Loucy (cell line): ENCODE measurements around the gene LIMS1.
A peak's percentile ranks its signal among the peaks of the same experiment; 100 is the strongest.

Experiments used
- H2AFZ ChIP-seq: fragments of 200-600 bp; sonication (generic); 2 replicates; pipeline ENCODE4 v1.6.0; 2016; ENCODE audit warnings: antibody characterized with exemption, mild to moderate bottlenecking, low read length, moderate library complexity
- H3F3A ChIP-seq: fragments of 200-600 bp; 2 replicates; pipeline ENCODE4 v1.6.0; 2016; ENCODE audit warnings: antibody characterized with exemption, low read depth, mild to moderate bottlenecking
- H3K27me3 ChIP-seq: fragments of 200-600 bp; sonication (generic); 2 replicates; pipeline ENCODE4 v1.6.1; 2014; ENCODE audit warnings: low read length, mild to moderate bottlenecking; ENCODE audit not compliant: insufficient read depth, poor library complexity, severe bottlenecking
- H3K36me3 ChIP-seq: fragments of 200-600 bp; sonication (generic); 2 replicates; pipeline ENCODE4 v1.6.1; 2016; ENCODE audit warnings: low read length; ENCODE audit not compliant: insufficient read depth
- H3K4me1 ChIP-seq: fragments of 200-600 bp; sonication (generic); 2 replicates; pipeline ENCODE4 v1.5.1; 2014; ENCODE audit warnings: low read length, mild to moderate bottlenecking; ENCODE audit not compliant: insufficient read depth, poor library complexity, severe bottlenecking
- H3K4me2 ChIP-seq: fragments of 200-600 bp; sonication (generic); 2 replicates; pipeline ENCODE4 v1.6.0; 2014; ENCODE audit warnings: antibody characterized with exemption, low read length, low read depth, mild to moderate bottlenecking; ENCODE audit not compliant: poor library complexity, severe bottlenecking
- H3K4me3 ChIP-seq: fragments of 200-600 bp; sonication (generic); 2 replicates; pipeline ENCODE4 v1.5.1; 2014; ENCODE audit warnings: low read length, mild to moderate bottlenecking, mixed read lengths; ENCODE audit not compliant: poor library complexity, severe bottlenecking
- H3K79me2 ChIP-seq: fragments of 200-600 bp; sonication (generic); 2 replicates; pipeline ENCODE4 v1.6.1; 2014; ENCODE audit warnings: low read length; ENCODE audit not compliant: insufficient read depth
- H3K9ac ChIP-seq: fragments of 200-600 bp; sonication (generic); 2 replicates; pipeline ENCODE4 v1.6.0; 2014; ENCODE audit warnings: mild to moderate bottlenecking, low read depth, low read length, moderate library complexity; ENCODE audit not compliant: poor library complexity, severe bottlenecking
- H3K9me2 ChIP-seq: fragments of 200-600 bp; sonication (generic); replicated peaks from 2 replicates; pipeline ENCODE4 v1.6.1; 2016; ENCODE audit warnings: low read depth, low read length, mixed read lengths
- H3K9me3 ChIP-seq: fragments of 200-600 bp; sonication (generic); 2 replicates; pipeline ENCODE4 v1.6.1; 2014; ENCODE audit warnings: mild to moderate bottlenecking, antibody characterized with exemption, low read length, low read depth; ENCODE audit not compliant: insufficient read depth
- H4K20me1 ChIP-seq: fragments of 200-600 bp; sonication (generic); 2 replicates; pipeline ENCODE4 v1.6.0; 2014; ENCODE audit warnings: antibody characterized with exemption, low read length, mild to moderate bottlenecking; ENCODE audit not compliant: insufficient read depth, poor library complexity, severe bottlenecking
- EZH2phosphoT487 ChIP-seq: fragments of 200-600 bp; IDR thresholded peaks from 2 replicates; pipeline ENCODE4 v1.6.1; 2018; ENCODE audit warnings: antibody characterized with exemption, mild to moderate bottlenecking, moderate library complexity, borderline replicate concordance
- TF ChIP-seq, protein P1 (sequence below): fragments of 200-600 bp; sonication (generic); conservative IDR thresholded peaks from 2 replicates; pipeline ENCODE4 v1.5.1; 2014; ENCODE audit warnings: mild to moderate bottlenecking, antibody characterized with exemption, low read length

Gene LIMS1

DNA sequence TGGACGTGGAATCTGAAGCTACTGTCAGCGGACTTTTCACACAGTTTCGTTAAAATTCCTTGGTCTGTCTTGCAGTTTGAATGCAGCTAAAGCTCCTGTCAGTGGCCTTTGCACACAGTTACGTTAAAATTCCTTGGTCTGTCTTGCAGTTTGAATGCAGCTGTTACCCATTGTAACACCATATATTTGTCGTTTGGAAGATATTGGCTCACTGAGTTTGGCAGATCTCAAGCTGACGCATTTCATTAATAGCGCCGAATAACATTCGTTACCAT is 1.0 kb downstream of the LIMS1 start:
- Histone ChIP-seq H3K9me2 (no peaks in the 10 kb centered on the region), H3K79me2 (peaks cover 64% of the 10 kb centered on the region), H4K20me1 (peaks cover 21% of the 10 kb centered on the region), H3K27me3 (no peaks in the 10 kb centered on the region), H3K9me3 (no peaks in the 10 kb centered on the region), H2AFZ (0 out of 2 replicates have a peak overlapping the region, but pooled peaks have one; percentile 62), H3F3A (no peaks in the 10 kb centered on the region), H3K4me1 (peaks cover 48% of the 10 kb centered on the region), H3K4me3 (peak overlapping the region; percentile 87), H3K4me2 (peak overlapping the region; percentile 90), H3K9ac (peak overlapping the region; percentile 73), H3K36me3 (no peaks in the 10 kb centered on the region)
- no peak for TF ChIP-seq EZH2phosphoT487
- TF ChIP-seq, protein P1, sequence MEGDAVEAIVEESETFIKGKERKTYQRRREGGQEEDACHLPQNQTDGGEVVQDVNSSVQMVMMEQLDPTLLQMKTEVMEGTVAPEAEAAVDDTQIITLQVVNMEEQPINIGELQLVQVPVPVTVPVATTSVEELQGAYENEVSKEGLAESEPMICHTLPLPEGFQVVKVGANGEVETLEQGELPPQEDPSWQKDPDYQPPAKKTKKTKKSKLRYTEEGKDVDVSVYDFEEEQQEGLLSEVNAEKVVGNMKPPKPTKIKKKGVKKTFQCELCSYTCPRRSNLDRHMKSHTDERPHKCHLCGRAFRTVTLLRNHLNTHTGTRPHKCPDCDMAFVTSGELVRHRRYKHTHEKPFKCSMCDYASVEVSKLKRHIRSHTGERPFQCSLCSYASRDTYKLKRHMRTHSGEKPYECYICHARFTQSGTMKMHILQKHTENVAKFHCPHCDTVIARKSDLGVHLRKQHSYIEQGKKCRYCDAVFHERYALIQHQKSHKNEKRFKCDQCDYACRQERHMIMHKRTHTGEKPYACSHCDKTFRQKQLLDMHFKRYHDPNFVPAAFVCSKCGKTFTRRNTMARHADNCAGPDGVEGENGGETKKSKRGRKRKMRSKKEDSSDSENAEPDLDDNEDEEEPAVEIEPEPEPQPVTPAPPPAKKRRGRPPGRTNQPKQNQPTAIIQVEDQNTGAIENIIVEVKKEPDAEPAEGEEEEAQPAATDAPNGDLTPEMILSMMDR: no peak

DNA sequence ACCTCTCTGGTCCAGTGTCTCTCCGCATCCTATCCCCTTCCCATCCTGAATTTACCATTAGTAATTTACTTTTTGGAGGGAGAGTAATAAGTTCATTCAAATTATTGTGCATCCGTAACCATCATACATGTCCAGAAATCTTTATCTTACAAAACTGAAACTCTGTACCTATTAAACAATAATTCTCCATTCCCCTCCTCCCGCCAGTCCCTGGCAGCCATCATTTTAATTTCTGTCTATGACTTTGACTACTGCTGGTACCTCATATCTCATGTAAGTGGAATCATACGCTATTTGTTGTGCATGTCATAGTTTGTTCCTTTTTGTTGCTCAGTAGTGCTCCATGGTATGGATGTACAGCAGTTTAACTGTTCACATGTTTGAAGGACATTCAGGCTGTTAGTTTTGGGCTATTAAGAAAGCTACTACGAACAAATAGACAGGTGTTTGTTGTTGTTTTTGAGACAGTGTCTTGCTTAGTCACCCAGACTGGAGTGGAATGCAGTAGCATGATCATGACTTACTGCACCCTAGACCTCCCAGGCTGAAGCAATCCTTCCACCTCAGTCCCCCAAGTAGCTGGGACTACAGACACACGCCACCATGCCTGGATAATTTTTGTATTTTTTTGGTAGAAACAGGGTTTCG is 2.0 kb downstream of the LIMS1 start:
- Histone ChIP-seq H3F3A (no peaks in the 10 kb centered on the region), H2AFZ (no peak overlapping the region), H3K79me2 (peaks cover 74% of the 10 kb centered on the region), H4K20me1 (peaks cover 28% of the 10 kb centered on the region), H3K27me3 (no peaks in the 10 kb centered on the region), H3K4me1 (peaks cover 50% of the 10 kb centered on the region), H3K9me2 (no peaks in the 10 kb centered on the region), H3K9ac (peak overlapping the region; percentile 73), H3K36me3 (no peaks in the 10 kb centered on the region), H3K4me2 (peak overlapping the region; percentile 90), H3K9me3 (no peaks in the 10 kb centered on the region), H3K4me3 (peak overlapping the region; percentile 87)
- TF ChIP-seq EZH2phosphoT487: no peak
- TF ChIP-seq, protein P1: no peak

DNA sequence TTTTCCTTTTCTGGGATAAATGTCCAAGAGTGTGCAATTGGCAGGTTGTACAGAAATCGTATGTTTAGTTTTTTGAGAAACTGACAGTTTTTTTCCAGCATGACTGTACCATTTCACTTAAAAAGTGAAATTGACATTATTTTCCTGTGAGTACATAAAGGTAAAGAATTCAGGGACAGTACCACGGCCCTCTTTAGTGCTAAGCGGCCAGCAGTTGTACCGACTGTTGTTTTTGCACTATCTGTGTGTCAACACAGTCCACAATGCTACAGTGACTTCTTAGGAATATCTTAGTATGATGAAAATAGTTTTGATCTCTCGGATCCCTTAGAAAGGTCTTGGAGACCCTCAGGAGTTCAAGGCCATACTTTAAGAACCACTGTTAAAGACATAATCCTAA is 2.6 kb downstream of the LIMS1 start:
- H3K79me2 ChIP-seq: peaks cover 81% of the 10 kb centered on the region

More for the DNA sequence above, 2.6 kb downstream of the LIMS1 start:
- no peaks in the 10 kb centered on the region for H3K9me3 ChIP-seq
- H3F3A ChIP-seq: no peaks in the 10 kb centered on the region
- H3K4me2 ChIP-seq: peak overlapping the region; percentile 90
- no peaks in the 10 kb centered on the region for H3K27me3 ChIP-seq
- H2AFZ ChIP-seq: no peak overlapping the region
- peaks cover 56% of the 10 kb centered on the region for H3K4me1 ChIP-seq
- H4K20me1 ChIP-seq: peaks cover 28% of the 10 kb centered on the region
- no peak for TF ChIP-seq EZH2phosphoT487
- TF ChIP-seq, protein P1: no peak
- H3K9ac ChIP-seq: peak overlapping the region; percentile 73
- H3K9me2 ChIP-seq: no peaks in the 10 kb centered on the region
- peak overlapping the region; percentile 87 for H3K4me3 ChIP-seq
- H3K36me3 ChIP-seq: no peaks in the 10 kb centered on the region
